HCT116 (cell line): ENCODE results near the gene WDR70. TPM values are rescaled to one million over a fixed set of nuclear protein-coding genes. Genes with fewer than 3 reads are reported as not detected.

Source experiments
- ATAC-seq: fragments of 200-7000 bp; cut with Tn5 transposase; 2 replicates; pipeline ENCODE4 v1.9.1; 2020; ENCODE audit warnings: mild to moderate bottlenecking, moderate library complexity
- BruUV-seq: library from RNA; stranded (reverse); fragments of 400-500 nt; replicated peaks from 2 replicates; lab custom pipeline; 2021; lab: Mats Ljungman, UMichigan
- CTCF ChIA-PET: fragments of 300-600 bp; sonication (Branson Sonifier 250); formaldehyde crosslinking; loops from one replicate; lab custom pipeline; 2021; ENCODE audit warnings: antibody characterized with exemption; lab: Charles Lee
- POLR2A ChIA-PET: fragments of 300-600, 350-600 bp; sonication (Branson Sonifier 250); formaldehyde crosslinking; loops from one replicate; lab custom pipeline; 2021; ENCODE audit warnings: antibody characterized with exemption; lab: Charles Lee
- RAD21 ChIA-PET, 2 experiments: fragments of 300-600 bp; sonication (Branson Sonifier 250); formaldehyde crosslinking; loops; one replicate each; lab custom pipeline; 2023; ENCODE audit warnings: low total read pairs in 2 of 2; ENCODE audit not compliant: uncharacterized antibody in 2 of 2, unreplicated experiment in 2 of 2, low non-redundant PET in 1 of 2; lab: Charles Lee
- DNase-seq: peaks from one replicate; pipeline ENCODE4 v3.0.0-alpha.2; 2010; ENCODE audit warnings: low read depth, low spot score
- H2AFZ ChIP-seq: fragments of 200-600 bp; shearing (Covaris generic), sonication (generic); 2 replicates; pipeline ENCODE4 v1.6.1; 2017; ENCODE audit warnings: low read depth, mixed run types, mixed read lengths, antibody characterized with exemption, low read length; ENCODE audit not compliant: poor library complexity, severe bottlenecking
- H3K27ac ChIP-seq: 2 replicates; pipeline ENCODE4 v1.5.1; 2012; ENCODE audit warnings: low read depth, low read length
- H3K27me3 ChIP-seq: fragments of 200-600 bp; sonication (generic); 2 replicates; pipeline ENCODE4 v1.6.1; 2016; ENCODE audit warnings: mixed run types, low read length, mixed read lengths; ENCODE audit not compliant: insufficient read depth
- H3K36me3 ChIP-seq, 2 experiments: fragments of 200-500 bp in 1 of 2; fragments of 200-600 bp in 1 of 2; sonication (Bioruptor generic) in 1 of 2; sonication (generic) in 1 of 2; 2 replicates each; pipeline versions ENCODE4 v1.5.1 to v1.6.1; 2014 to 2016; ENCODE audit warnings: low read length in 2 of 2, inconsistent platforms in 1 of 2, mixed read lengths in 1 of 2, mixed run types in 1 of 2; ENCODE audit not compliant: insufficient read depth in 2 of 2, control insufficient read depth in 1 of 2
- H3K4me1 ChIP-seq, 2 experiments: fragments of 200-600 bp in 1 of 2; sonication (generic) in 1 of 2; 2 replicates each; pipeline versions ENCODE4 v1.5.1 to v1.6.1; 2012 to 2017; ENCODE audit warnings: low read length in 2 of 2, inconsistent platforms in 1 of 2, mild to moderate bottlenecking in 1 of 2, mixed read lengths in 1 of 2, mixed run types in 1 of 2, moderate library complexity in 1 of 2; ENCODE audit not compliant: insufficient read depth in 2 of 2, control insufficient read depth in 1 of 2
- H3K4me2 ChIP-seq: fragments of 200-600 bp; sonication (generic); 2 replicates; pipeline ENCODE4 v1.6.1; 2017; ENCODE audit warnings: mixed run types, low read length, mixed read lengths
- H3K4me3 ChIP-seq, 2 experiments: fragments of 200-600 bp in 1 of 2; sonication (generic) in 1 of 2; replicated peaks in 1 of 2; 2 replicates each; pipeline ENCODE4 v1.5.1; 2011 to 2016; ENCODE audit warnings: low read length in 2 of 2, control low read depth in 1 of 2, low read depth in 1 of 2, mild to moderate bottlenecking in 1 of 2, mixed read lengths in 1 of 2, mixed run types in 1 of 2
- H3K79me2 ChIP-seq: fragments of 200-600 bp; sonication (generic); 2 replicates; pipeline ENCODE4 v1.6.1; 2017; ENCODE audit warnings: mild to moderate bottlenecking, mixed run types, low read length, moderate library complexity, mixed read lengths; ENCODE audit not compliant: insufficient read depth
- H3K9ac ChIP-seq: fragments of 200-600 bp; sonication (generic); 2 replicates; pipeline ENCODE4 v1.6.1; 2016; ENCODE audit warnings: low read length, mixed read lengths
- H3K9me2 ChIP-seq: fragments of 200-600 bp; sonication (generic), shearing (Covaris generic); 2 replicates; pipeline ENCODE4 v1.6.1; 2017; ENCODE audit warnings: mixed run types, mild to moderate bottlenecking, moderate library complexity; ENCODE audit not compliant: insufficient read depth
- H3K9me3 ChIP-seq, 2 experiments: fragments of 200-500 bp in 1 of 2; fragments of 200-600 bp in 1 of 2; sonication (Bioruptor generic) in 1 of 2; sonication (generic) in 1 of 2; 2 replicates each; pipeline ENCODE4 v1.6.1; 2014 to 2017; ENCODE audit warnings: low read length in 2 of 2, mixed read lengths in 2 of 2, inconsistent platforms in 1 of 2, low read depth in 1 of 2, mild to moderate bottlenecking in 1 of 2, mixed run types in 1 of 2, moderate library complexity in 1 of 2; ENCODE audit not compliant: control insufficient read depth in 1 of 2, insufficient read depth in 1 of 2
- H4K20me1 ChIP-seq: fragments of 200-600 bp; sonication (generic), shearing (Covaris generic); 2 replicates; pipeline ENCODE4 v1.6.1; 2017; ENCODE audit warnings: mixed run types, mild to moderate bottlenecking, moderate library complexity; ENCODE audit not compliant: insufficient read depth
- ATF3 ChIP-seq: IDR thresholded peaks from 2 replicates; pipeline ENCODE4 v1.6.1; 2012
- CEBPB ChIP-seq: IDR thresholded peaks from 2 replicates; pipeline ENCODE4 v1.6.1; 2012; ENCODE audit warnings: low read depth
- EGR1 ChIP-seq: IDR thresholded peaks from 2 replicates; pipeline ENCODE4 v1.6.1; 2012; ENCODE audit warnings: low read depth
- ELF1 ChIP-seq: IDR thresholded peaks from 2 replicates; pipeline ENCODE4 v1.6.1; 2012; ENCODE audit warnings: low read depth, borderline replicate concordance
- POLR2A ChIP-seq: IDR thresholded peaks from 2 replicates; pipeline ENCODE4 v1.7.0; 2011; ENCODE audit warnings: borderline replicate concordance; ENCODE audit not compliant: insufficient read depth, insufficient read length; ENCODE audit errors: extremely low read depth
- POLR2AphosphoS5 ChIP-seq: IDR thresholded peaks from 2 replicates; pipeline ENCODE4 v1.6.1; 2011; ENCODE audit warnings: mild to moderate bottlenecking, low read depth, low read length, moderate library complexity
- RAD21 ChIP-seq: IDR thresholded peaks from 2 replicates; pipeline ENCODE4 v1.6.1; 2012; ENCODE audit warnings: low read depth, mild to moderate bottlenecking
- SIN3A ChIP-seq: IDR thresholded peaks from 2 replicates; pipeline ENCODE4 v1.6.1; 2012; ENCODE audit warnings: low read depth
- SP1 ChIP-seq: IDR thresholded peaks from 2 replicates; pipeline ENCODE4 v1.6.1; 2012; ENCODE audit warnings: low read depth
- SRF ChIP-seq: IDR thresholded peaks from 2 replicates; pipeline ENCODE4 v1.6.1; 2012; ENCODE audit warnings: low read depth
- ZBTB33 ChIP-seq: IDR thresholded peaks from 2 replicates; pipeline ENCODE4 v1.6.1; 2011; ENCODE audit warnings: mild to moderate bottlenecking, low read length, moderate library complexity; ENCODE audit not compliant: insufficient replicate concordance; ENCODE audit errors: extremely low read depth
- ZNF274 ChIP-seq: fragments of 200-500 bp; sonication (Bioruptor generic); IDR thresholded peaks from 2 replicates; pipeline ENCODE4 v1.6.1; 2014; ENCODE audit warnings: mild to moderate bottlenecking, low read depth, low read length, inconsistent platforms
- intact Hi-C: fragments of 100-400 bp; cut with micrococcal nuclease; formaldehyde crosslinking; loops from 2 replicates; pipeline ENCODE4 v1.10.0; 2022
- total RNA-seq: library from RNA; stranded (reverse); gene quantifications from one replicate; pipeline ENCODE4 v1.2.1, GENCODE V29; 2021; ENCODE audit not compliant: unreplicated experiment

The WDR70 gene
- total RNA-seq, 1 experiment from 2014 or later = 31.1 TPM

GRCh38 chr5:37477426-37477825 is 98.3 kb downstream of the WDR70 start:
- DNase-seq = no peak
- no peaks in the 10 kb centered on the region for H3K4me1 ChIP-seq
- CTCF ChIA-PET = interaction anchor here (0.9 kb wide), 1 partner anchor 64 kb away, joined by 3 read pairs; no protein-coding TSS in a partner anchor
- POLR2A ChIA-PET = no interaction called here
- H3K9me3 ChIP-seq = no peaks in the 10 kb centered on the region
- TF ChIP-seq POLR2A (no peak), ZBTB33 (no peak), SP1 (no peak), EGR1 (no peak), POLR2AphosphoS5 (no peak), SRF (no peak), CEBPB (no peak), ZNF274 (no peak), RAD21 (no peak), ELF1 (no peak), SIN3A (no peak), ATF3 (no peak)
- RAD21 ChIA-PET = no interaction called here
- no peaks in the 10 kb centered on the region for H3K9me2 ChIP-seq
- no peaks in the 10 kb centered on the region for H3K79me2 ChIP-seq
- H4K20me1 ChIP-seq = no peaks in the 10 kb centered on the region
- no peak overlapping the region for H2AFZ ChIP-seq
- no TSS peak for BruUV-seq
- no peak overlapping the region for H3K27ac ChIP-seq
- no peak overlapping the region for H3K4me3 ChIP-seq
- H3K27me3 ChIP-seq = no peaks in the 10 kb centered on the region
- ATAC-seq = no peak
- no peak overlapping the region for H3K4me2 ChIP-seq
- no peak overlapping the region for H3K9ac ChIP-seq
- intact Hi-C loops = no loop called here
- H3K36me3 ChIP-seq = no peaks in the 10 kb centered on the region
